ENCODE measurements around the gene CARD9.

CARD9 gene

GRCh38 chr9:136376457-136376856 lies 3.0 kb upstream of the CARD9 start:
- H3K9ac ChIP-seq (ENCODE audit: low read length) = no peak overlapping the region
- H3K36me3 ChIP-seq (ENCODE audit: insufficient read depth, low read length) = peaks cover 50% of the 10 kb centered on the region
- no peaks in the 10 kb centered on the region for H3F3A ChIP-seq (ENCODE audit: insufficient read depth, low read length)
- no peak overlapping the region for H2AFZ ChIP-seq (ENCODE audit: low read length)
- H3K4me2 ChIP-seq (ENCODE audit: low read length) = no peak overlapping the region
- H3K9me2 ChIP-seq (ENCODE audit: low read depth, low read length) = no peaks in the 10 kb centered on the region
- H3K27ac ChIP-seq (ENCODE audit: low read depth, low read length, poor library complexity, severe bottlenecking) = no peak overlapping the region
- no peak overlapping the region for H3K4me3 ChIP-seq (ENCODE audit: low read depth, low read length, poor library complexity, severe bottlenecking)
- no peaks in the 10 kb centered on the region for H3K9me3 ChIP-seq (ENCODE audit: low read length)
- H4K20me1 ChIP-seq (ENCODE audit: insufficient read depth, low read length) = no peaks in the 10 kb centered on the region
- H3K4me1 ChIP-seq (ENCODE audit: insufficient read depth, low read length, severe bottlenecking) = no peaks in the 10 kb centered on the region
- H3K79me2 ChIP-seq (ENCODE audit: insufficient read depth, low read length) = no peaks in the 10 kb centered on the region
- TF ChIP-seq CTCF (IDR thresholded peaks at IDR 0.05; ENCODE audit: low read length) (no peak), EZH2 (IDR thresholded peaks at IDR 0.05; ENCODE audit: borderline replicate concordance, low read length) (no peak)
- no peaks in the 10 kb centered on the region for H3K27me3 ChIP-seq (ENCODE audit: insufficient read depth, low read length)

DNA sequence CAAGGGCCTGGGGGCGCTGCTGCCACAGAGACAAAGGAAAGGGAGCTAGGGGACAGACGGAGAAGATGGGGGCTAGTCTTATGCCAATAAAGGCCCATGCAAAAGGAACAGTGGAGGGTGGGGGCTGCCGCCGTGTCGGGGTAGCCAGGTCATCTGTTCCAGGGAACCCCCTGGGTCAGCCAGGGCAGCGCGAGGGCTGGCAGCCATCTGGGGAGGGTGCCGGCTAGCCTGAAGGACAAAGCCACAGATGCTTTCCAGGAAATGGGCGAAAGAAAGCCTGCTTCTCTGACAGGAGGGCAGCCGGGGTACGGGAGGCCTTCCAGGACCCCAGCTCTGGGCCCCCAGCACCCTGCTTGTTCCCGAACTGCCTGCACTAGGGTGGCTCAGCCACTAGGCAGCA lies 1.6 kb upstream of the CARD9 start:
- Histone ChIP-seq H3K79me2 (ENCODE audit: insufficient read depth, low read length) (no peaks in the 10 kb centered on the region), H3K9me3 (ENCODE audit: low read length) (no peaks in the 10 kb centered on the region), H3K4me1 (ENCODE audit: insufficient read depth, low read length, severe bottlenecking) (no peaks in the 10 kb centered on the region), H4K20me1 (ENCODE audit: insufficient read depth, low read length) (no peaks in the 10 kb centered on the region), H3K9me2 (ENCODE audit: low read depth, low read length) (no peaks in the 10 kb centered on the region), H2AFZ (ENCODE audit: low read length) (no peak overlapping the region), H3K9ac (ENCODE audit: low read length) (no peak overlapping the region), H3K4me2 (ENCODE audit: low read length) (no peak overlapping the region), H3F3A (ENCODE audit: insufficient read depth, low read length) (no peaks in the 10 kb centered on the region), H3K27me3 (ENCODE audit: insufficient read depth, low read length) (peaks cover 9% of the 10 kb centered on the region; the same call in 1 of the 2 replicates), H3K4me3 (ENCODE audit: low read depth, low read length, poor library complexity, severe bottlenecking) (no peak overlapping the region), H3K36me3 (ENCODE audit: insufficient read depth, low read length) (peaks cover 44% of the 10 kb centered on the region), H3K27ac (ENCODE audit: low read depth, low read length, poor library complexity, severe bottlenecking) (no peak overlapping the region)
- TF ChIP-seq EZH2 (IDR thresholded peaks at IDR 0.05; ENCODE audit: borderline replicate concordance, low read length) (no peak), CTCF (IDR thresholded peaks at IDR 0.05; ENCODE audit: low read length) (no peak)

- TF ChIP-seq EZH2 (IDR thresholded peaks at IDR 0.05; ENCODE audit: borderline replicate concordance, low read length) (no peak), CTCF (IDR thresholded peaks at IDR 0.05; ENCODE audit: low read length) (no peak)
- Histone ChIP-seq H3K4me1 (ENCODE audit: insufficient read depth, low read length, severe bottlenecking) (no peaks in the 10 kb centered on the region), H3K9me2 (ENCODE audit: low read depth, low read length) (no peaks in the 10 kb centered on the region), H3K36me3 (ENCODE audit: insufficient read depth, low read length) (peaks cover 36% of the 10 kb centered on the region), H3K27ac (ENCODE audit: low read depth, low read length, poor library complexity, severe bottlenecking) (no peak overlapping the region), H4K20me1 (ENCODE audit: insufficient read depth, low read length) (no peaks in the 10 kb centered on the region), H3F3A (ENCODE audit: insufficient read depth, low read length) (no peaks in the 10 kb centered on the region), H3K27me3 (ENCODE audit: insufficient read depth, low read length) (peaks cover 10% of the 10 kb centered on the region; the same call in 1 of the 2 replicates), H2AFZ (ENCODE audit: low read length) (no peak overlapping the region), H3K9me3 (ENCODE audit: low read length) (no peaks in the 10 kb centered on the region), H3K79me2 (ENCODE audit: insufficient read depth, low read length) (no peaks in the 10 kb centered on the region), H3K4me3 (ENCODE audit: low read depth, low read length, poor library complexity, severe bottlenecking) (no peak overlapping the region), H3K4me2 (ENCODE audit: low read length) (no peak overlapping the region), H3K9ac (ENCODE audit: low read length) (no peak overlapping the region)
These were observed 710 bp upstream of the CARD9 start for GRCh38 chr9:136374183-136374575.

Data from OCI-LY1 (cell line).